ENCODE results near the gene FNDC11. TPM values are rescaled to one million over a fixed set of nuclear protein-coding genes. Genes with fewer than 3 reads are reported as not detected.

Gene FNDC11
- total and polyA plus RNA-seq, 4 donors = under 0.01 to 0.01 TPM; not detected in 2

- no peak for DNase-seq (ENCODE audit: low spot score)
- no peak overlapping the region for H3K4me3 ChIP-seq (ENCODE audit: low read depth in 1 of 3, low read length in 3 of 3)
- H3K9me3 ChIP-seq (ENCODE audit: control insufficient read depth in 4 of 4, low read length in 3 of 4) = no peaks in the 10 kb centered on the region
- no peak overlapping the region for H3K27ac ChIP-seq (ENCODE audit: low read depth in 1 of 2, low read length in 2 of 2)
- WGBS = 83% methylated on average over 26 of the region's 26 CpGs
- H3K9ac ChIP-seq (ENCODE audit: low read depth in 1 of 2, low read length in 2 of 2) = no peak overlapping the region
- TF ChIP-seq FOXA1 (IDR thresholded peaks at IDR 0.05) (no peak), JUND (IDR thresholded peaks at IDR 0.05) (no peak)
- peaks cover 0 to 2% (median 0%) of the 10 kb centered on the region in 4 donors for H3K27me3 ChIP-seq (ENCODE audit: control insufficient read depth in 4 of 4, insufficient read depth in 4 of 4, low read length in 3 of 4)
- no peaks in the 10 kb centered on the region for H3K36me3 ChIP-seq (ENCODE audit: control insufficient read depth in 4 of 4, insufficient read depth in 3 of 4, low read depth in 1 of 4, low read length in 3 of 4)
- peaks cover 3 to 15% (median 10%) of the 10 kb centered on the region in 4 donors for H3K4me1 ChIP-seq (ENCODE audit: control insufficient read depth in 4 of 4, insufficient read depth in 4 of 4, low read length in 3 of 4)
Measured at GRCh38 chr20:63578224-63579016, 24.5 kb downstream of the FNDC11 start.

- no peaks in the 10 kb centered on the region for H3K9me3 ChIP-seq (ENCODE audit: control insufficient read depth in 4 of 4, low read length in 3 of 4)
- no peak for DNase-seq (ENCODE audit: low spot score)
- TF ChIP-seq SP1 (IDR thresholded peaks at IDR 0.05) = no peak
- TF ChIP-seq ATF3 (IDR thresholded peaks at IDR 0.05) = no peak
- TF ChIP-seq YY1 (IDR thresholded peaks at IDR 0.05) = no peak
- no peak for TF ChIP-seq MAX (IDR thresholded peaks at IDR 0.05)
- no peak for TF ChIP-seq FOXA1 (IDR thresholded peaks at IDR 0.05)
- no peak for TF ChIP-seq RAD21 (IDR thresholded peaks at IDR 0.05)
- TF ChIP-seq CTCF (IDR thresholded peaks at IDR 0.05; ENCODE audit: low read depth, low read length, missing input control) = no peak
- TF ChIP-seq TAF1 (conservative IDR thresholded peaks at IDR 0.05) = no peak
- no peak for TF ChIP-seq RXRA (IDR thresholded peaks at IDR 0.05)
- no peak for TF ChIP-seq HNF4A (conservative IDR thresholded peaks at IDR 0.05)
- TF ChIP-seq ZBTB33 (IDR thresholded peaks at IDR 0.05) = no peak
- no peak for TF ChIP-seq FOXA2 (IDR thresholded peaks at IDR 0.05)
- no peak for TF ChIP-seq GABPA (IDR thresholded peaks at IDR 0.05 in 1 of 2, conservative IDR thresholded peaks at IDR 0.05 in 1 of 2)
- TF ChIP-seq NR2F2 (IDR thresholded peaks at IDR 0.05) = no peak
- no peak for TF ChIP-seq REST (IDR thresholded peaks at IDR 0.05)
- TF ChIP-seq HNF4G (IDR thresholded peaks at IDR 0.05) = no peak
- no peak for TF ChIP-seq JUND (IDR thresholded peaks at IDR 0.05)
- no peak for TF ChIP-seq EGR1 (IDR thresholded peaks at IDR 0.05; ENCODE audit: low read depth in 2 of 2)
- H3K4me1 ChIP-seq (ENCODE audit: control insufficient read depth in 4 of 4, insufficient read depth in 4 of 4, low read length in 3 of 4) = peaks cover 3 to 13% (median 9%) of the 10 kb centered on the region in 4 donors
- WGBS = 84% methylated on average over 19 of the region's 19 CpGs
- peaks cover 0 to 2% (median 0%) of the 10 kb centered on the region in 4 donors for H3K27me3 ChIP-seq (ENCODE audit: control insufficient read depth in 4 of 4, insufficient read depth in 4 of 4, low read length in 3 of 4)
- no peak overlapping the region for H3K9ac ChIP-seq (ENCODE audit: low read depth in 1 of 2, low read length in 2 of 2)
- no peak overlapping the region for H3K4me3 ChIP-seq (ENCODE audit: low read depth in 1 of 3, low read length in 3 of 3)
- no peak overlapping the region for H3K27ac ChIP-seq (ENCODE audit: low read depth in 1 of 2, low read length in 2 of 2)
- no peaks in the 10 kb centered on the region for H3K36me3 ChIP-seq (ENCODE audit: control insufficient read depth in 4 of 4, insufficient read depth in 3 of 4, low read depth in 1 of 4, low read length in 3 of 4)
Measured at GRCh38 chr20:63579017-63579694, 25.2 kb downstream of the FNDC11 start.

Data from liver (tissue), 9 donors.